Retinal pigment epithelial cell (primary cell): Measurements from ENCODE around the gene DIP2C.
A peak's percentile ranks its signal among the peaks of the same experiment; 100 is the strongest.

ENCODE experiments used
- DNase-seq: peaks from one replicate; pipeline ENCODE4 v3.0.0-alpha.2; 2010; ENCODE audit warnings: low read depth
- H3K4me3 ChIP-seq: 2 replicates; pipeline ENCODE4 v1.5.1; 2011; ENCODE audit warnings: mild to moderate bottlenecking, low read length, control low read depth, moderate library complexity
- TF ChIP-seq, protein P1 (sequence below): conservative IDR thresholded peaks from 2 replicates; pipeline ENCODE4 v1.5.1; 2011; ENCODE audit warnings: low read depth, low read length, control low read depth, inconsistent platforms

Gene DIP2C

DNA sequence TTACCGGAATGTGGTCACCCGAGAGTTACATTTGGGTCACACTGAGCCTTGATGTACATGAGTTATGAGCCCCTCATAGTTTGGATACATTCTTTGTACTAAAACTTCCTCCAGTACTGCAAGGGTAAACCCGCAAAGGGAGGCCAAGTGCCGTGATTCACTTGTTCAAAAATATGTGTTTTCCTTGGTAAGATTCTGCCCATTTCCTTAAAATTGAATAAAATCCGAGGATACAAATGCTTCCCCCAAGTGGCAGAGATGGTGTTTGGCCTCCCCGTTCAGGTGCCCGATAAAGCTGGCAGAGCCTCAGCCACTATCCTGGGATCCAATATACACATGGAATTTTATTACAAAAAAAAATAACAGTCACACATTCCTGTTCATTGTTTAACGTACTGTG is 268.3 kb downstream of the DIP2C start:
- DNase-seq, result no peak
- no peak overlapping the region for H3K4me3 ChIP-seq
- TF ChIP-seq, protein P1, sequence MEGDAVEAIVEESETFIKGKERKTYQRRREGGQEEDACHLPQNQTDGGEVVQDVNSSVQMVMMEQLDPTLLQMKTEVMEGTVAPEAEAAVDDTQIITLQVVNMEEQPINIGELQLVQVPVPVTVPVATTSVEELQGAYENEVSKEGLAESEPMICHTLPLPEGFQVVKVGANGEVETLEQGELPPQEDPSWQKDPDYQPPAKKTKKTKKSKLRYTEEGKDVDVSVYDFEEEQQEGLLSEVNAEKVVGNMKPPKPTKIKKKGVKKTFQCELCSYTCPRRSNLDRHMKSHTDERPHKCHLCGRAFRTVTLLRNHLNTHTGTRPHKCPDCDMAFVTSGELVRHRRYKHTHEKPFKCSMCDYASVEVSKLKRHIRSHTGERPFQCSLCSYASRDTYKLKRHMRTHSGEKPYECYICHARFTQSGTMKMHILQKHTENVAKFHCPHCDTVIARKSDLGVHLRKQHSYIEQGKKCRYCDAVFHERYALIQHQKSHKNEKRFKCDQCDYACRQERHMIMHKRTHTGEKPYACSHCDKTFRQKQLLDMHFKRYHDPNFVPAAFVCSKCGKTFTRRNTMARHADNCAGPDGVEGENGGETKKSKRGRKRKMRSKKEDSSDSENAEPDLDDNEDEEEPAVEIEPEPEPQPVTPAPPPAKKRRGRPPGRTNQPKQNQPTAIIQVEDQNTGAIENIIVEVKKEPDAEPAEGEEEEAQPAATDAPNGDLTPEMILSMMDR, result peak; percentile 4

DNA sequence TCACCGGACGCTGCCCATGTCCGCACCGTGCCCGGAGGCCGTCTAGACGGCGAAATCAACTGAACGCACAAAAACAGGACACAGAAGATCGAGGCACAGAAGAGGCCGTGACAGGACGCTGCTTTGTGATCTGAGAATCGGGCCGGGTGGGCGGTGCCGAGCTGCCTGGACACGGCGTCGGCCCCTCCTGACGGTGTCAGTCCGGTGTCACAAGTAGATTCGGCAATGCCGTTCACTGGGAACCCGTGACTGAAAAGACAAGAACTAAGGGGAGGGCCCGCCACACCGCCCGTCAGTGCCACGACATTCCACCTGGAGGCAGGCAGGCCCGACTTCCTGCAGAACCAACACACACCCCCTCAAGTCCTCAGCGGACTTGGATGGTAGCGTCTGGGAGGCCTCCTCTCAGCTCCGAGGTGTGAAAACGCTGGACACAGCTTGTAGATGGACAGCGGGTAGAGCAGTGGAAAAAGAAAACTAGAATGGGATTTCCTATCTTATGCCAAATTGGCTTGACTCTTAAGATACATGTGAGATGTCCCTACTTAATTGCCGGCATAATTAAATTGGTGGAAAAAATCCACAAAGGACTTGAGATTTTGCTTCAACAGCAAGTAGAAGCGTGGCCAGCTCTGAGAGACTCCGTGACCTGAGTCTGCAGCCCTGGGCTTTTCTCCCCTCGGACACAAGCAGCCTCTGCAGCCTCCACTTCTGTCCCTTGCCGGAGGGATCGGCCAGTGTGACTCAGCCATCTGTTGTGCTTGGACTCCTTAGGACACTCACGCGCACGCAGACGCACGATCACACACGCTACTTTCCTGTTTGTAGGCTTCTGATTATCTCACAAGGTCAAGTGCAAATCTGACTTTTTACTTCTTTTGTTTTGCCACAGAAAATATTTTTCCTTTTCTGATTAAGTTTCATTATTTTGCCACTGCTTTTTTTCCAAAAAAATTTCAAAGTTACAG is 269.0 kb downstream of the DIP2C start:
- peak; percentile 23 for DNase-seq
- no peak overlapping the region for H3K4me3 ChIP-seq
- TF ChIP-seq, protein P1, result no peak

DNA sequence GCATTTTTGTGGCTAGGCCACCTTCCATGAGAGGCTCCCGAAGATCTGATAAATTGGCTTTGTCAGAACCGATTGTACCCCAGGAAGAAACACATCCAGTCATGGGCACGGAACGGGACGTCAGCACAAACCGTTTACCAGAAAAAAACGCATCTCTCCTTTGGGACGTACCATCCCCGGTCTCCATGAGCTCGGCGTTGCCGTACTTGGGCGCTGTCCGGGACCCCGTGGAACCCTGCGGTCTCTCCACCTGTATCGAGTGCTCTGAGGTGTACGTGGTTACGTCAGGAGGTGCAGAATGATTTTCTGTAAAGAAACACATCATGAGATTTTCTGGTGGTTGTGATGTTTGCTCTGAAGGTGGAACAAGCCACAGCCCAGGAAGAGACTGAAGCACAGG is 270.6 kb downstream of the DIP2C start:
- DNase-seq, result no peak
- TF ChIP-seq, protein P1, result no peak
- no peak overlapping the region for H3K4me3 ChIP-seq

DNA sequence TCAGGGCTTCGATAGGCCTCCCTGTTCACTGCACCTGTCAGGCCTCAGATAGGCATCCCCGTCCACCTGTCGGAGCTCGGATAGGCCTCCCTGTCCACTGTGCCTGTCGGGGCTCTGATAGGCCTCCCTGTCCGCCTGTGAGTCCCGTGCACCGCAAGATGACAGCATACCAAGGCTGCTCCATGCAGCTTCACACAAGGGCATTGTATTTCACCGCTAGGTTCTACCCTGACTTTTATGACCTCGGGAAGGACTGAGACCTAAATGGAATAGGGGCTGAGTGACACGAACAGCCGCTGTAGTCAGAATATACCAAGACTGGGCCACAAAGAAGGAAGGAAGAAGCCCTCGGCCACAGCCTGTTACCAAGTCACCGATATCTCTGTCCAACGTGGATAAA is 271.2 kb downstream of the DIP2C start:
- TF ChIP-seq, protein P1, result no peak
- H3K4me3 ChIP-seq, result no peak overlapping the region
- no peak for DNase-seq

DNA sequence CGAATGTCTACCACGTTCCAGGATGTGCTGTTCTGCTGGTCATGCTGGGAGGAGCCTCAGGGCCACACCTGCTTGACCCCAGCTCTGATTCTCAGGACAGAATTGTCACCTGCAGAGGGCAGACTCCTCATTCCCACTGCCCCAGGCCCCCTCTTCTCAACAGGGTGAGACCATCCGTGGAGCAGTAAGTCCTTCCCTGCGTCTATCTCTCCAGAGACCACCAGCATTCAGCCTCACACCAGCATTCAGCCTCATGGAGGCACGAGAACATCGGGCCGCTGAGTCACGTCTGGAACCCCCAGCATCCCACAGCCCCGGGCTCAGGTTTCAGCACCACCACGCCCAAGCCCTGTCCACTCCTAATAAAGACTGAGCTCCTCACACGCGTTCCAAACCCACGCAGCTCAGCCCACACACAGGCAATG is 273.4 kb downstream of the DIP2C start:
- H3K4me3 ChIP-seq, result no peak overlapping the region
- no peak for DNase-seq
- TF ChIP-seq, protein P1, result peak; percentile 14

DNA sequence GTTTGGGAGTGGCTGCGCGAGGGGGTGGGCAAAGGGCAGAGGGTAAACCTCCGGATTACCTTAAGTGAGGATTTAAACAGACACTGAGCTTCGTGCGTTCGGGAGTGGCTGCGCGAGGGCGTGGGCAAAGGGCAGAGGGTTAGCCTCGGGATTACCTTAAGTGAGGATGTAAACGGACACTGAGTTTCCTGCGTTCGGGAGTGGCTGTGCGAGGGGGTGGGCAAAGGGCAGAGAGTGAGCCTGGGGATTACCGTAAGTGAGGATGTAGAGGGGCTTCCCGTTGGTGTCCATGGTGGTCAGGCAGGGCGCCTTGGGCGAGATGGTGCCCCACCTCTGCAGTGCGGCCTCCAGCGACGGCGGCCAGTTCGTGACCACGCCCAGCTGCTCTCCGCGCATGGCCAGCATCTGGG is 275.8 kb downstream of the DIP2C start:
- no peak for DNase-seq
- H3K4me3 ChIP-seq, result no peak overlapping the region
- TF ChIP-seq, protein P1, result no peak

DNA sequence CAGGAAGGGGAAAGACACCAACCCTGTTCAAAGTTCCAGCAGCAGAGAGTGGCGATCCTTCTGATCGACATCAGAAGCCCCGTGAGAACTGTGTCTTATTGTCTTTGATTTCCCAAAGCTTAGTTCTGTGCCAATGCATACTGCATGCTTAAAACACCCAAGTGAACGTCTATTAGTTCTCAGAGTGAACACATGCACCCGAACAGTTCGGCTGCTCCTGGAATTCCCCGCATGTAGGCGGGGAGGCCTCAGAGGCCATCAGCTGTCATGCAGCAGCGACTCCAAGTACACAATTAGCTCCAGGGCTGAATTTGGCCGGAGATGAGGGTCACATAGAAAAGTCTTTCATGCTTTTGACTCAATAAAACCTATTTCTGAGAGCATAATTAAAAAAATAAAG is 277.4 kb downstream of the DIP2C start:
- DNase-seq, result no peak
- no peak overlapping the region for H3K4me3 ChIP-seq
- TF ChIP-seq, protein P1, result no peak
